Vagina (tissue), 2 donors: ENCODE data around the gene PRR23E.

Source experiments
- POLR2A ChIP-seq, 2 donors: fragments of 450-650 bp; IDR thresholded peaks; one replicate each; pipeline ENCODE4 v1.6.1; 2017; ENCODE audit warnings: antibody characterized with exemption in 2 of 2, mild to moderate bottlenecking in 2 of 2, moderate library complexity in 2 of 2
- POLR2AphosphoS5 ChIP-seq, 2 donors: sonication (generic); formaldehyde crosslinking; IDR thresholded peaks; one replicate each; pipeline ENCODE4 v1.9.0; 2017; ENCODE audit warnings: antibody characterized with exemption in 2 of 2, mild to moderate bottlenecking in 2 of 2, low read depth in 1 of 2; ENCODE audit not compliant: insufficient read depth in 1 of 2
- TF ChIP-seq, protein P1 (sequence below), 3 experiments: fragments of 450-650 bp in 2 of 3; fragments of 200-600 bp in 1 of 3; sonication (generic) in 1 of 3; IDR thresholded peaks; one replicate each; pipeline ENCODE4 v1.5.1; 2017 to 2019; ENCODE audit warnings: antibody characterized with exemption in 3 of 3, mild to moderate bottlenecking in 2 of 3, moderate library complexity in 2 of 3

GRCh38 chr3:127192576-127193232 lies at the start of gene PRR23E:
- TF ChIP-seq, protein P1, sequence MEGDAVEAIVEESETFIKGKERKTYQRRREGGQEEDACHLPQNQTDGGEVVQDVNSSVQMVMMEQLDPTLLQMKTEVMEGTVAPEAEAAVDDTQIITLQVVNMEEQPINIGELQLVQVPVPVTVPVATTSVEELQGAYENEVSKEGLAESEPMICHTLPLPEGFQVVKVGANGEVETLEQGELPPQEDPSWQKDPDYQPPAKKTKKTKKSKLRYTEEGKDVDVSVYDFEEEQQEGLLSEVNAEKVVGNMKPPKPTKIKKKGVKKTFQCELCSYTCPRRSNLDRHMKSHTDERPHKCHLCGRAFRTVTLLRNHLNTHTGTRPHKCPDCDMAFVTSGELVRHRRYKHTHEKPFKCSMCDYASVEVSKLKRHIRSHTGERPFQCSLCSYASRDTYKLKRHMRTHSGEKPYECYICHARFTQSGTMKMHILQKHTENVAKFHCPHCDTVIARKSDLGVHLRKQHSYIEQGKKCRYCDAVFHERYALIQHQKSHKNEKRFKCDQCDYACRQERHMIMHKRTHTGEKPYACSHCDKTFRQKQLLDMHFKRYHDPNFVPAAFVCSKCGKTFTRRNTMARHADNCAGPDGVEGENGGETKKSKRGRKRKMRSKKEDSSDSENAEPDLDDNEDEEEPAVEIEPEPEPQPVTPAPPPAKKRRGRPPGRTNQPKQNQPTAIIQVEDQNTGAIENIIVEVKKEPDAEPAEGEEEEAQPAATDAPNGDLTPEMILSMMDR (IDR thresholded peaks at IDR 0.05) = no peak
- no peak for TF ChIP-seq POLR2AphosphoS5 (IDR thresholded peaks at IDR 0.05; ENCODE audit: insufficient read depth in 1 of 2, low read depth in 1 of 2)
- TF ChIP-seq POLR2A (IDR thresholded peaks at IDR 0.05) = no peak
